Fibroblast of pulmonary artery (primary cell): ENCODE results near the gene CNTNAP5.

Experiments used
- DNase-seq: peaks from one replicate; pipeline ENCODE4 v3.0.0-alpha.2; 2010; ENCODE audit warnings: low read depth
- H3K4me3 ChIP-seq: replicated peaks from 2 replicates; pipeline ENCODE4 v1.5.1; 2011; ENCODE audit warnings: low read depth, mild to moderate bottlenecking, control low read depth, low read length, moderate library complexity
- CTCF ChIP-seq: IDR thresholded peaks from 2 replicates; pipeline ENCODE4 v1.5.1; 2011; ENCODE audit warnings: mild to moderate bottlenecking, control low read depth, low read length, inconsistent platforms; ENCODE audit errors: missing control alignments

The CNTNAP5 gene

GRCh38 chr2:124740636-124741035 is 715.5 kb downstream of the CNTNAP5 start:
- TF ChIP-seq CTCF, result no peak
- DNase-seq, result no peak
- no peak overlapping the region for H3K4me3 ChIP-seq

DNA sequence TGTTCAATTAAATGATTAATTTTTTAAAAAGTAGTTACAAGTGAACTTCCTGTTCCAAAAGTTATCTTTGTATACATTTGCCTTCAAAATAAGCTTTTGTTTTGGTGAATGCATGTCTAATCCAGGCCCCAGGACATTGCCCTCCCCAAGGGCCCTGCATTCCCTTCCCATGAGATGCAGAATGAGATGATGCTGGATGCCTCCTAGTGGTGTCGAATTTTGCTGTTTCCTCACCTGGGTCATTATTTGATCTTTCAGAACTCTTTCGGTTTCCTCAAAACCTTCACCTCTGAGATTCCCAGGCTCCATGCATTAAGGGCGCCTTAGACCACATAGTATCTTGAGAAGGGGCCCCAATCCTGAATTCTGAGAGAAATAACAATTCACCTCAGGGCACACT is 728.8 kb downstream of the CNTNAP5 start:
- no peak for TF ChIP-seq CTCF
- DNase-seq, result no peak
- no peak overlapping the region for H3K4me3 ChIP-seq

DNA sequence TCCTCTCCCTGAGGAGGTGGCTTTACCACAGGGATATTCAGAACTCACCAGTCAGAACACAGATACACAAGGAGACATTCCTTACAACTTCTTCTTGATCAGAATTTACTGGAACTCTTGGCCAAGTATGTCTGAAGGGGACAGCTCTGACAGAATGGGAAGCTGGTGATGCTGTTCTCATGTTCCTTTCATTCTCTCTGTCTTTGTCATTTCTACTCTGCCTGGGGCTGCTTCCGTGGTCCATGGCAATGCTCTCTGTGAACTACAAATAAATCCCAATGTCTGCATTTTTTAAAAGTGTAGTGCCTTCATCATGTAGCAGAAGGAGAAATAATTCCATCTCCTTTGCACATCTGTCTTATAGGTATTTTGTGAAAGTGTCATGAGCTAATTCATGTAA is 730.3 kb downstream of the CNTNAP5 start:
- TF ChIP-seq CTCF, result no peak
- H3K4me3 ChIP-seq, result no peak overlapping the region
- DNase-seq, result no peak

DNA sequence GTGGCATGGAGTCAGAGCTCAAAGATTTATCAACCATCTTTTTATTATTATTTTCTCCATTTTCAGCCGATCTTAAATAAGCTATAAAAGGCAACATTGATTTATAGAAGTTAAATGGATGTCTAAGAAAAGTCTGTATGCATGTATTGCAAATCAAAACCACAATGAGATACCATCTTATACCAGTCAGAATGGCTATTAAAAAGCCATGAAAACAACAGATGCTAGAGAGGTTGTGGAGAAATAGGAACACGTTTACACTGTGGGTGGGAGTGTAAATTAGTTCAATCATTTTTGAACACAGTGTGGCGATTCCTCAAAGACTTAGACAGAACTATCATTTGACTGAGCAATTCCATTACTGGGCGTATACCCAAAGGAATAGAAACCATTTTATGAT is 731.0 kb downstream of the CNTNAP5 start:
- no peak for DNase-seq
- H3K4me3 ChIP-seq, result no peak overlapping the region
- TF ChIP-seq CTCF, result no peak

- no peak for DNase-seq
- no peak for TF ChIP-seq CTCF
- no peak overlapping the region for H3K4me3 ChIP-seq
Measured at GRCh38 chr2:124762388-124762787, 737.3 kb downstream of the CNTNAP5 start.

- no peak for TF ChIP-seq CTCF
- no peak for DNase-seq
- H3K4me3 ChIP-seq, result no peak overlapping the region
Measured at GRCh38 chr2:124763611-124764010, 738.5 kb downstream of the CNTNAP5 start.

GRCh38 chr2:124774781-124775180 is 749.7 kb downstream of the CNTNAP5 start:
- H3K4me3 ChIP-seq, result no peak overlapping the region
- no peak for DNase-seq
- no peak for TF ChIP-seq CTCF
